Measurements from ENCODE around the gene ZCCHC17. TPM values are rescaled to one million over a fixed set of nuclear protein-coding genes. Genes with fewer than 3 reads are reported as not detected.

Gene ZCCHC17
- total RNA-seq, 1 donor from 2014 or later, result 27.5 TPM

- Mint-ChIP-seq H3K36me3 (ENCODE audit: low read depth, unreplicated experiment) (no peaks in the 10 kb centered on the region), H3K27ac (ENCODE audit: unreplicated experiment) (no peak overlapping the region), H3K9me3 (ENCODE audit: unreplicated experiment) (no peaks in the 10 kb centered on the region), H3K4me1 (ENCODE audit: unreplicated experiment) (no peaks in the 10 kb centered on the region), H3K4me3 (ENCODE audit: unreplicated experiment) (no peak overlapping the region), H3K27me3 (ENCODE audit: unreplicated experiment) (no peaks in the 10 kb centered on the region)
- TF ChIP-seq CTCF (IDR thresholded peaks at IDR 0.05; ENCODE audit: unreplicated experiment), result peak; percentile 48
- no peak for DNase-seq (ENCODE audit: low spot score)
Measured at GRCh38 chr1:31335007-31335406, 38.2 kb downstream of the ZCCHC17 start.

- no peak overlapping the region for H3K27ac Mint-ChIP-seq (ENCODE audit: unreplicated experiment)
- H3K4me3 Mint-ChIP-seq (ENCODE audit: unreplicated experiment), result no peak overlapping the region
- no peaks in the 10 kb centered on the region for H3K9me3 Mint-ChIP-seq (ENCODE audit: unreplicated experiment)
- DNase-seq (ENCODE audit: low spot score), result no peak
- H3K27me3 Mint-ChIP-seq (ENCODE audit: unreplicated experiment), result no peaks in the 10 kb centered on the region
- no peaks in the 10 kb centered on the region for H3K36me3 Mint-ChIP-seq (ENCODE audit: low read depth, unreplicated experiment)
- TF ChIP-seq CTCF (IDR thresholded peaks at IDR 0.05; ENCODE audit: unreplicated experiment), result no peak
- no peaks in the 10 kb centered on the region for H3K4me1 Mint-ChIP-seq (ENCODE audit: unreplicated experiment)
Measured at GRCh38 chr1:31336687-31337467, 40.0 kb downstream of the ZCCHC17 start.

- Mint-ChIP-seq H3K27me3 (ENCODE audit: unreplicated experiment) (no peaks in the 10 kb centered on the region), H3K27ac (ENCODE audit: unreplicated experiment) (no peak overlapping the region), H3K9me3 (ENCODE audit: unreplicated experiment) (no peaks in the 10 kb centered on the region), H3K36me3 (ENCODE audit: low read depth, unreplicated experiment) (peaks cover 4% of the 10 kb centered on the region), H3K4me1 (ENCODE audit: unreplicated experiment) (peaks cover 9% of the 10 kb centered on the region), H3K4me3 (ENCODE audit: unreplicated experiment) (peak overlapping the region; percentile 8)
- DNase-seq (ENCODE audit: low spot score), result no peak
- TF ChIP-seq CTCF (IDR thresholded peaks at IDR 0.05; ENCODE audit: unreplicated experiment), result no peak
Measured at GRCh38 chr1:31344503-31344902, 47.7 kb downstream of the ZCCHC17 start.

- peaks cover 4% of the 10 kb centered on the region for H3K36me3 Mint-ChIP-seq (ENCODE audit: low read depth, unreplicated experiment)
- H3K4me1 Mint-ChIP-seq (ENCODE audit: unreplicated experiment), result peaks cover 9% of the 10 kb centered on the region
- DNase-seq (ENCODE audit: low spot score), result no peak
- H3K9me3 Mint-ChIP-seq (ENCODE audit: unreplicated experiment), result no peaks in the 10 kb centered on the region
- no peak for TF ChIP-seq CTCF (IDR thresholded peaks at IDR 0.05; ENCODE audit: unreplicated experiment)
- no peak overlapping the region for H3K4me3 Mint-ChIP-seq (ENCODE audit: unreplicated experiment)
- H3K27me3 Mint-ChIP-seq (ENCODE audit: unreplicated experiment), result no peaks in the 10 kb centered on the region
- H3K27ac Mint-ChIP-seq (ENCODE audit: unreplicated experiment), result no peak overlapping the region
Measured at GRCh38 chr1:31345635-31346034, 48.8 kb downstream of the ZCCHC17 start.

GRCh38 chr1:31346785-31347184 is 50.0 kb downstream of the ZCCHC17 start:
- Mint-ChIP-seq H3K9me3 (ENCODE audit: unreplicated experiment) (no peaks in the 10 kb centered on the region), H3K4me3 (ENCODE audit: unreplicated experiment) (no peak overlapping the region), H3K27ac (ENCODE audit: unreplicated experiment) (no peak overlapping the region), H3K27me3 (ENCODE audit: unreplicated experiment) (no peaks in the 10 kb centered on the region), H3K4me1 (ENCODE audit: unreplicated experiment) (peaks cover 9% of the 10 kb centered on the region), H3K36me3 (ENCODE audit: low read depth, unreplicated experiment) (peaks cover 10% of the 10 kb centered on the region)
- no peak for TF ChIP-seq CTCF (IDR thresholded peaks at IDR 0.05; ENCODE audit: unreplicated experiment)
- DNase-seq (ENCODE audit: low spot score), result no peak

All from endothelial cell (in vitro differentiated cells).